Glutamatergic neuron (in vitro differentiated cells): ENCODE data around the gene XRCC1. TPM values are rescaled to one million over a fixed set of nuclear protein-coding genes. Genes with fewer than 3 reads are reported as not detected.

ENCODE experiments used
- DNase-seq: peaks from one replicate; pipeline ENCODE4 v3.0.0; 2022
- H3K27ac Mint-ChIP-seq: one replicate; pipeline ENCODE4 v1.8.0; 2020; ENCODE audit warnings: mild to moderate bottlenecking, mixed read lengths, inconsistent platforms; ENCODE audit not compliant: unreplicated experiment
- H3K27me3 Mint-ChIP-seq: one replicate; pipeline ENCODE4 v1.8.0; 2020; ENCODE audit warnings: mild to moderate bottlenecking, moderate library complexity, mixed read lengths, inconsistent platforms; ENCODE audit not compliant: unreplicated experiment
- H3K36me3 Mint-ChIP-seq: one replicate; pipeline ENCODE4 v1.8.0; 2020; ENCODE audit warnings: mild to moderate bottlenecking, mixed read lengths, inconsistent platforms; ENCODE audit not compliant: unreplicated experiment
- H3K4me1 Mint-ChIP-seq: one replicate; pipeline ENCODE4 v1.8.0; 2020; ENCODE audit warnings: mild to moderate bottlenecking, low read depth, mixed read lengths, inconsistent platforms; ENCODE audit not compliant: unreplicated experiment
- H3K4me3 Mint-ChIP-seq: one replicate; pipeline ENCODE4 v1.8.0; 2020; ENCODE audit warnings: mild to moderate bottlenecking, mixed read lengths, inconsistent platforms; ENCODE audit not compliant: unreplicated experiment
- H3K9me3 Mint-ChIP-seq: one replicate; pipeline ENCODE4 v1.8.0; 2020; ENCODE audit warnings: mild to moderate bottlenecking, moderate library complexity, mixed read lengths, inconsistent platforms; ENCODE audit not compliant: unreplicated experiment
- total RNA-seq: library from RNA; stranded (reverse); fragmentation: NEBNext Ultra II Directional; extraction: Animal tissue kit (Norgen Biotek cat#: 25700); gene quantifications from one replicate; pipeline ENCODE4 v1.2.1, GENCODE V29; 2021; ENCODE audit not compliant: unreplicated experiment
- TF ChIP-seq, protein P1 (sequence below): fragments of 200-600 bp; sonication (generic); IDR thresholded peaks from one replicate; pipeline ENCODE4 v1.5.0; 2021; ENCODE audit not compliant: partially characterized antibody, unreplicated experiment

XRCC1 gene
- total RNA-seq, 1 donor from 2014 or later = 39.5 TPM

- TF ChIP-seq, protein P1, sequence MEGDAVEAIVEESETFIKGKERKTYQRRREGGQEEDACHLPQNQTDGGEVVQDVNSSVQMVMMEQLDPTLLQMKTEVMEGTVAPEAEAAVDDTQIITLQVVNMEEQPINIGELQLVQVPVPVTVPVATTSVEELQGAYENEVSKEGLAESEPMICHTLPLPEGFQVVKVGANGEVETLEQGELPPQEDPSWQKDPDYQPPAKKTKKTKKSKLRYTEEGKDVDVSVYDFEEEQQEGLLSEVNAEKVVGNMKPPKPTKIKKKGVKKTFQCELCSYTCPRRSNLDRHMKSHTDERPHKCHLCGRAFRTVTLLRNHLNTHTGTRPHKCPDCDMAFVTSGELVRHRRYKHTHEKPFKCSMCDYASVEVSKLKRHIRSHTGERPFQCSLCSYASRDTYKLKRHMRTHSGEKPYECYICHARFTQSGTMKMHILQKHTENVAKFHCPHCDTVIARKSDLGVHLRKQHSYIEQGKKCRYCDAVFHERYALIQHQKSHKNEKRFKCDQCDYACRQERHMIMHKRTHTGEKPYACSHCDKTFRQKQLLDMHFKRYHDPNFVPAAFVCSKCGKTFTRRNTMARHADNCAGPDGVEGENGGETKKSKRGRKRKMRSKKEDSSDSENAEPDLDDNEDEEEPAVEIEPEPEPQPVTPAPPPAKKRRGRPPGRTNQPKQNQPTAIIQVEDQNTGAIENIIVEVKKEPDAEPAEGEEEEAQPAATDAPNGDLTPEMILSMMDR = no peak
- no peak for DNase-seq
- H3K4me3 Mint-ChIP-seq = no peak overlapping the region
- no peak overlapping the region for H3K27ac Mint-ChIP-seq
- peaks cover 12% of the 10 kb centered on the region for H3K4me1 Mint-ChIP-seq
- H3K36me3 Mint-ChIP-seq = peaks cover 8% of the 10 kb centered on the region
- peaks cover 14% of the 10 kb centered on the region for H3K27me3 Mint-ChIP-seq
- H3K9me3 Mint-ChIP-seq = peaks cover 14% of the 10 kb centered on the region
These were observed 46.7 kb upstream of the XRCC1 start for GRCh38 chr19:43622070-43622469.

DNA sequence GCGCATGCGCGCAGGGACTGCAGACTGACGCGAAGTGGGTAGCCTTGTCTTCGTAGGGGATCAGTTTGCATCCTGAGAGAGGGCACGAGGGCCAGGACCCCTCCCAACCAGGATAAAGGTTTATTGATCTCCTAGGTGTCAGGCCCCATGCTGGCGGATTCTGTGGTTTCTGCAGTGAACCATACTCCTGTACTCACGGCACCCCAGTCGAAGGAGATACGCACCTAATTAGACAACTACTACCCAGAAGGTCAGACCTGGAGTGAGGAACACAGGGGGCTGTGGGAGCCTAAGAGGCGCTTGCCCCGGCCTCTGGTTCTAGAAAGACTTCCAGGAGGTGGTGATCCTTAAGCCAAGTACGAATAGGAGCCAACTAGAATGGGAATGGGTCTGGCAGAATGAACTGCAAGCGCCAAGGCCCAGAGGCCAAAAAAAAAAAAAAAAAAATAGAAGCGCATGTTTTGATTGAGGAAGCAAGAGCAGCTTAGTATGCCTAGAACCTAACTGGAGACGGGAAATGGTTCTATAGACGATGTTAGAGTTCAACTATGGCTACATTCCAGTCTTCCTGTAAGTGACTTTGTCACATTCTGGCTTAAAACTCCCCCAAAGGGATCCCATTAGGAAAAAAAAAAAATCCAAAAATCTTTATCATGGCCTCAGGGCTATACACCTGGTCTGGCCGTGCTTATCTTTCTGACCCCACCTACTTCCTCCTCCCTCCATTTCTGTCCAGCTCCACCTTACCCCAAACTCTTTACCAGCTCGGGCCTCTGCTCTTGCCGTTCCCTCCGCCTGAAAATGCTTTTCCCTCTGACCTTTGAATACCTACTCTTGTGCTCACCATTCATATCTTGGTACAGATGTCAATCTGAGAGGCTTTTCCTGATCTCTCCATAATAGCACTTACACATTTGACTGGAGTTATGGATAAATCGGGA is 45.0 kb upstream of the XRCC1 start:
- peak overlapping the region; percentile 99 for H3K27ac Mint-ChIP-seq
- H3K27me3 Mint-ChIP-seq = peaks cover 13% of the 10 kb centered on the region
- peak; percentile 95 for DNase-seq
- TF ChIP-seq, protein P1 = no peak
- H3K4me1 Mint-ChIP-seq = peaks cover 7% of the 10 kb centered on the region
- peaks cover 14% of the 10 kb centered on the region for H3K9me3 Mint-ChIP-seq
- peak overlapping the region; percentile 94 for H3K4me3 Mint-ChIP-seq
- H3K36me3 Mint-ChIP-seq = peaks cover 8% of the 10 kb centered on the region

GRCh38 chr19:43619262-43620060 is 44.1 kb upstream of the XRCC1 start, which contains the start of gene ZNF428:
Gene ZNF428, minus strand, starts transcription at chr19:43619629. Its CDS starts 5,325 bp downstream, at chr19:43614304.
- peaks cover 13% of the 10 kb centered on the region for H3K27me3 Mint-ChIP-seq
- peak within 1 kb of the TSS; percentile 94 for H3K4me3 Mint-ChIP-seq
- H3K27ac Mint-ChIP-seq = peak within 1 kb of the TSS; percentile 99
- TF ChIP-seq, protein P1 = no peak
- peaks cover 14% of the 10 kb centered on the region for H3K9me3 Mint-ChIP-seq
- H3K36me3 Mint-ChIP-seq = peaks cover 8% of the 10 kb centered on the region
- peaks cover 7% of the 10 kb centered on the region for H3K4me1 Mint-ChIP-seq
- peak; percentile 90 for DNase-seq

DNA sequence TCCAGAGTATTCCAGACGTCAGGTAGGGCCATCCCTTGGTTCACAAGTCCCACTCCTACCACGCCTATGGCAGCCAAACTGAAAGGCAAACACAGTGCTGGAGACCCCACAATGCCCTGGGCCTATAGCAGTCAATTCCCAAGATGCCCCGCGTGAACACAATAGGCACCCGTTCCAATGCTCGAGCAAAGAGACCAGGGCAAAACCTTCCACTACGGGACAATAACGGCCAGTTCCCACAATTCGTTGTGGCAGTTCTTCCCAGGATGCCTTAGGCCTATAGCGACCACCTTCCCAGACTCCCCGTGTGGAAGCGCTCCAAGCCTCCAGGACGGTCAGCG is 43.6 kb upstream of the XRCC1 start:
- H3K36me3 Mint-ChIP-seq = peaks cover 7% of the 10 kb centered on the region
- H3K9me3 Mint-ChIP-seq = peaks cover 12% of the 10 kb centered on the region
- H3K27me3 Mint-ChIP-seq = peaks cover 13% of the 10 kb centered on the region
- TF ChIP-seq, protein P1 = no peak
- H3K4me3 Mint-ChIP-seq = peak overlapping the region; percentile 93
- H3K27ac Mint-ChIP-seq = peak overlapping the region; percentile 98
- peaks cover 7% of the 10 kb centered on the region for H3K4me1 Mint-ChIP-seq
- DNase-seq = peak; percentile 67

DNA sequence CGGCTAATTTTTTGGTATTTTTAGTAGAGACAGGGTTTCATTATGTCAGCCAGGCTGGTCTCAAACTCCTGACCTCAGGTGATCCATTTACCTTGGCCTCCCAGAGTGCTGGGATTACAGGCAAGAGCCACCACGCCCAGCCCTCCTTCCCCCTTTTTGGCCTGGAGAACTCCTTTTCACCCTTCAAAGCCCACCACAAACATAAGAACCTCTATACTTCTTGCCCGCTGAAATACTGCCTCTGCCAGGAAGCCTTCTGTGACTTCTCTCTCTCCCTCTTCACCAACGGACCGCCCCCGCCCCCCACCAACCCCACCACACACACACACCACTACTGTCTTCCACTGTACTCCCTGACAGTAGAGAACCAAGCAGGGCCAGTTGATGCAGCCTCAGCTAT is 41.6 kb upstream of the XRCC1 start:
- peaks cover 12% of the 10 kb centered on the region for H3K27me3 Mint-ChIP-seq
- H3K4me3 Mint-ChIP-seq = no peak overlapping the region
- peaks cover 12% of the 10 kb centered on the region for H3K9me3 Mint-ChIP-seq
- TF ChIP-seq, protein P1 = no peak
- peaks cover 26% of the 10 kb centered on the region for H3K36me3 Mint-ChIP-seq
- peaks cover 7% of the 10 kb centered on the region for H3K4me1 Mint-ChIP-seq
- H3K27ac Mint-ChIP-seq = no peak overlapping the region
- DNase-seq = no peak
